ENCODE data around the gene BCL2A1.
"Not testable (repeated sequence)": the region's sequence is repeated elsewhere in the genome, so short reads cannot be mapped to it uniquely, and the experiment has no call there.

Gene BCL2A1

GRCh38 chr15:79989183-79989582, 18.2 kb upstream of the BCL2A1 start:
- no peak for DNase-seq (ENCODE audit: low read depth)

- DNase-seq (ENCODE audit: low read depth) = no peak
Observed at GRCh38 chr15:79988448-79989117, 17.6 kb upstream of the BCL2A1 start.

- no peak for DNase-seq (ENCODE audit: low read depth)
Observed at GRCh38 chr15:79987969-79988368, 17.0 kb upstream of the BCL2A1 start.

GRCh38 chr15:79987569-79987955, 16.6 kb upstream of the BCL2A1 start:
- no peak for DNase-seq (ENCODE audit: low read depth)

GRCh38 chr15:79981831-79982455, 10.9 kb upstream of the BCL2A1 start:
- no peak for DNase-seq (ENCODE audit: low read depth)

GRCh38 chr15:79978655-79979514, 7.9 kb upstream of the BCL2A1 start:
- no peak for DNase-seq (ENCODE audit: low read depth)

GRCh38 chr15:79978260-79978654, 7.3 kb upstream of the BCL2A1 start:
- no peak for DNase-seq (ENCODE audit: low read depth)

GRCh38 chr15:79977431-79978054, 6.5 kb upstream of the BCL2A1 start:
- DNase-seq (ENCODE audit: low read depth) = no peak

- DNase-seq (ENCODE audit: low read depth) = no peak
Observed at GRCh38 chr15:79973456-79974195, 2.6 kb upstream of the BCL2A1 start.

- DNase-seq (ENCODE audit: low read depth) = no peak
Observed at GRCh38 chr15:79972863-79973262, 1.9 kb upstream of the BCL2A1 start.

- DNase-seq (ENCODE audit: low read depth) = no peak
Observed at GRCh38 chr15:79970181-79970580, 815 bp downstream of the BCL2A1 start.

GRCh38 chr15:79969146-79969545, 1.9 kb downstream of the BCL2A1 start:
- no peak for DNase-seq (ENCODE audit: low read depth)

GRCh38 chr15:79967298-79968182, 3.5 kb downstream of the BCL2A1 start:
- DNase-seq (ENCODE audit: low read depth) = no peak

- no peak for DNase-seq (ENCODE audit: low read depth)
Observed at GRCh38 chr15:79966634-79967297, 4.2 kb downstream of the BCL2A1 start.

- DNase-seq (ENCODE audit: low read depth) = no peak
Observed at GRCh38 chr15:79965846-79966630, 5.0 kb downstream of the BCL2A1 start.

- DNase-seq (ENCODE audit: low read depth) = no peak
Observed at GRCh38 chr15:79964232-79964805, 6.7 kb downstream of the BCL2A1 start.

GRCh38 chr15:79962921-79963320, 8.1 kb downstream of the BCL2A1 start:
- not testable (repeated sequence) for DNase-seq (ENCODE audit: low read depth)

- no peak for DNase-seq (ENCODE audit: low read depth)
Observed at GRCh38 chr15:79962178-79962577, 8.8 kb downstream of the BCL2A1 start.
